Ascending aorta (tissue), 2 donors: ENCODE data around the gene PPP1R7. TPM values are rescaled to one million over a fixed set of nuclear protein-coding genes. Genes with fewer than 3 reads are reported as not detected.

ENCODE experiments used
- DNase-seq, 2 donors: peaks; one replicate each; pipeline ENCODE4 v3.0.0-alpha.2; 2019; ENCODE audit warnings: low spot score in 2 of 2
- H3K27ac ChIP-seq, 2 donors: fragments of 200-600 bp; sonication (generic); one replicate each; pipeline ENCODE4 v1.5.1; 2016 to 2017; ENCODE audit warnings: mild to moderate bottlenecking in 1 of 2
- H3K27me3 ChIP-seq: fragments of 200-600 bp; sonication (generic); one replicate; pipeline ENCODE4 v1.5.1; 2017
- H3K36me3 ChIP-seq, 2 donors: fragments of 200-600 bp; sonication (generic); one replicate each; pipeline ENCODE4 v1.5.1; 2016
- H3K4me1 ChIP-seq, 2 donors: fragments of 200-600 bp; sonication (generic); one replicate each; pipeline ENCODE4 v1.5.1; 2016 to 2017; ENCODE audit warnings: mild to moderate bottlenecking in 1 of 2
- H3K4me3 ChIP-seq, 2 donors: fragments of 200-600 bp; sonication (generic); one replicate each; pipeline ENCODE4 v1.5.1; 2016 to 2017; ENCODE audit warnings: mild to moderate bottlenecking in 1 of 2
- H3K9me3 ChIP-seq, 2 donors: fragments of 200-600 bp; sonication (generic); one replicate each; pipeline ENCODE4 v1.5.1; 2016
- intact Hi-C: fragments of 100-400 bp; cut with DNase I; formaldehyde crosslinking; loops from one replicate; pipeline ENCODE4 v1.15.1; 2023
- total RNA-seq: library from RNA; depleted of rRNA; stranded (reverse); fragments of >200 nt; gene quantifications from one replicate; pipeline ENCODE4 v1.1.0, GENCODE V29; 2016
- TF ChIP-seq, protein P1 (sequence below), 3 experiments: fragments of 200-600 bp in 2 of 3; fragments of 450-650 bp in 1 of 3; sonication (generic) in 2 of 3; IDR thresholded peaks; one replicate each; pipeline ENCODE4 v1.5.1; 2016 to 2019; ENCODE audit warnings: antibody characterized with exemption in 3 of 3, mild to moderate bottlenecking in 1 of 3, moderate library complexity in 1 of 3

Gene PPP1R7
- total RNA-seq, 1 donor from 2014 or later: 4.2 TPM

GRCh38 chr2:241107031-241107783 is 43.1 kb upstream of the PPP1R7 start:
- intact Hi-C loops: no loop called here
- DNase-seq: no peak

DNA sequence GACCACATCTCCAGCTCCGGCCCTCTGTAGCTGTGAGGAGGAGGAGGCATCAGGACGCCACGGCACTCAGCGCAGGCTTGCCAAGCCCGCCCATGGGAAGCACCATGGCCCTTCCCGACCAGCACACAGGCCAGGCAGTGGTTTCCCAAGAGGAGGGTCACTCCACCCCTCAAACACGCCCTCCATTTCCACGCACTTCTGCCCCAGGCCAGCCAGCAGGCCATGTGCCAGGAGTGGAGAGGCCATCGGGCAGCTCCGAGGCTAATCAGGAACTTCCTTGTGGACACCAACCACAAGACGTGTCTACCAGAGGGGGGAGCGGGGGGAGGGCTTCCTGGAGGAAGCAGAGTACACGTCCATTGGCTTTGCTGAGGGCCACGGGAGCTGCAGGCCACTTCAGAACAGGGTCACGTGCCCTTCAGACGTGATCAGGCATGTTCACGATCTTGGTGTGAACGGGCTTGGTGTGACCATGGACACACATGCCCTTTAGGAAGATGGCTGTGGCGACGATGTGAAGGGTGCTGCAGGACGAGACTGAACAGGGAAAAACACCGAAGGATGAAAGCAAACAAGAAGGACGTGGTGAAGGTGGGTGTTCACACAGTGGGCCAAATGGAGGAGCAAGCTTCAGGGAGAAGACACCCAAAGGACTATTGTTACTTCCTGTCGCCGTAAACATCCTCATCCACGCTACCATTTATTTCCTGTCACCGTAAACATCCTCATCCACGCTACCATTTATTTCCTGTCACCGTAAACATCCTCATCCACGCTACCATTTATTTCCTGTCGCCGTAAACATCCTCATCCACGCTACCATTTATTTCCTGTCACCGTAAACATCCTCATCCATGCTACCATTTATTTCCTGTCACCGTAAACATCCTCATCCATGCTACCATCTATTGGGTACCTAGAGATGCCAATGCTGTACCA is 41.7 kb upstream of the PPP1R7 start:
- no peak overlapping the region for H3K27ac ChIP-seq
- intact Hi-C loops: no loop called here
- no peaks in the 10 kb centered on the region for H3K36me3 ChIP-seq
- H3K27me3 ChIP-seq: no peaks in the 10 kb centered on the region
- TF ChIP-seq, protein P1, sequence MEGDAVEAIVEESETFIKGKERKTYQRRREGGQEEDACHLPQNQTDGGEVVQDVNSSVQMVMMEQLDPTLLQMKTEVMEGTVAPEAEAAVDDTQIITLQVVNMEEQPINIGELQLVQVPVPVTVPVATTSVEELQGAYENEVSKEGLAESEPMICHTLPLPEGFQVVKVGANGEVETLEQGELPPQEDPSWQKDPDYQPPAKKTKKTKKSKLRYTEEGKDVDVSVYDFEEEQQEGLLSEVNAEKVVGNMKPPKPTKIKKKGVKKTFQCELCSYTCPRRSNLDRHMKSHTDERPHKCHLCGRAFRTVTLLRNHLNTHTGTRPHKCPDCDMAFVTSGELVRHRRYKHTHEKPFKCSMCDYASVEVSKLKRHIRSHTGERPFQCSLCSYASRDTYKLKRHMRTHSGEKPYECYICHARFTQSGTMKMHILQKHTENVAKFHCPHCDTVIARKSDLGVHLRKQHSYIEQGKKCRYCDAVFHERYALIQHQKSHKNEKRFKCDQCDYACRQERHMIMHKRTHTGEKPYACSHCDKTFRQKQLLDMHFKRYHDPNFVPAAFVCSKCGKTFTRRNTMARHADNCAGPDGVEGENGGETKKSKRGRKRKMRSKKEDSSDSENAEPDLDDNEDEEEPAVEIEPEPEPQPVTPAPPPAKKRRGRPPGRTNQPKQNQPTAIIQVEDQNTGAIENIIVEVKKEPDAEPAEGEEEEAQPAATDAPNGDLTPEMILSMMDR (IDR thresholded peaks at IDR 0.05): no peak
- H3K4me3 ChIP-seq: no peak overlapping the region
- DNase-seq: no peak
- H3K4me1 ChIP-seq: no peaks in the 10 kb centered on the region
- no peaks in the 10 kb centered on the region for H3K9me3 ChIP-seq

More at GRCh38 chr2:241107031-241107783, 43.1 kb upstream of the PPP1R7 start:
- peaks cover 5 to 6% of the 10 kb centered on the region in 2 donors for H3K4me1 ChIP-seq
- H3K36me3 ChIP-seq: no peaks in the 10 kb centered on the region
- TF ChIP-seq, protein P1 (IDR thresholded peaks at IDR 0.05): no peak
- H3K27ac ChIP-seq: no peak overlapping the region
- H3K9me3 ChIP-seq: no peaks in the 10 kb centered on the region
- H3K27me3 ChIP-seq: no peaks in the 10 kb centered on the region
- no peak overlapping the region for H3K4me3 ChIP-seq

DNA sequence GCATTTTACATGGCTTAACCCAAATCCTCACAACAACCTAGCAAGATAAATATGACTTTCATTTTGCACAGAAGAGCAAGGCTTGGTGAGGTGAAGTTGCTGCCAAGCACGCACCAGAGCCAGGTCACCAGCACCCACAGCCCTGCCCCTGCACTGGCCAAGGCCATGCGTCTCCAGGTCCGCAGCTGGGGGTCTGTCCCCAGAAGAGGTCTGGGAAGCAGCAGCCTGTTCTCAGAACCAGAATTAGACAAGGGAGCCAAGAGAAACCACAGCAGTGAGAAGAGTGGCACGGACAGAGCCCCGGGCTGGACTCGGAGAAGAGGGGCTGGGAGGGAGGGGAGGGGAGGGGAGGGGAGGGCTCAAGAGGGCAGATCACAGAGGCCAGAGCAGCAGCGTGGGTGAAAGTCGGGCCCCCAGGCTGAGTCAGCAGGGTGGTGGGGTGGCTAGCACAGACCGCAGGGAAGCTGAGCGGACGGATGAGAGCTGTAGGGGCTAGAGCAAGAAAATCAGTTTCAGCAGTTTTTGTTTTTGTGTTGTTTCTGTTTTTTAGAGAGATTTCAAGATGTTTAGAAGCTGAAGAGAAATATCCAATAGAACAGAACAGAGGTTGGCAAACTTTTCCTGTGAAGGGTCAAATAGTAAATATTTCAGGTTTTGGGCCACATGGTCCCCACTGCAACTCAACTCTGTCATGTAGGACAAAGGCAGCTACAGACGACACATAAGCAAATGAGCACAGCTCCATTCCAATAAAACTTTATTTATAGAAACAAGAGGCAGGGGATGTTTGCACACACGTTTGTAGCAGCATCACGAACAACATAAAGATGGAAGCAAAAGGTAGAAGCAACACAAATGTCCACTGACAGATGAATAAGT is 40.8 kb upstream of the PPP1R7 start:
- DNase-seq: no peak
- H3K4me1 ChIP-seq: no peaks in the 10 kb centered on the region
- intact Hi-C loops: no loop called here
- no peak overlapping the region for H3K27ac ChIP-seq
- TF ChIP-seq, protein P1 (IDR thresholded peaks at IDR 0.05): no peak
- no peaks in the 10 kb centered on the region for H3K9me3 ChIP-seq
- no peak overlapping the region for H3K4me3 ChIP-seq
- H3K27me3 ChIP-seq: no peaks in the 10 kb centered on the region
- no peaks in the 10 kb centered on the region for H3K36me3 ChIP-seq

DNA sequence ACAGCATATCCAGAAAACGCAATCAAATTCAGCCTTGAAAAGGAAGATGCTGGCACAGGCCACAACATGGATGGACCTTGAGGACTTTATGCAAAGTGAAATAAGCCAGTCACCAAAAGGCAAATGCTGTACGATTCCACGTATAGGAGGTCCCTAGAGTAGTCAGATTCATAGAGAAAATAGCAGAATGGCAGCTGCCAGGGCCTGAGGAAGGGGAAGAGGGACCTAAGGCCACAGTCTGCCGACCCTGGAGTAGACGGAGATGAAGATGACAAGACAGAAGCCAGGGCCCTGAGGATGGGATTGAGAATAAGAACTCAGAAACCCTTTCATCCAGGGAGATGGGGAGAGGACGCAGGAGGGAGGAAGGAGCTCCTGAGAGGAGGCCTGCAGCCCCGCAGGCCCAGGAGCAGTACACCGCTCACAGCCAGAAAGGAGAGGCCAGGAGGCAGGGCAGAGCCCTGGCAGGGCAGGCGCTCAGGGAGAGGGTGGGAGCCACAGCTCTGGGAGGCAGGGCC is 40.1 kb upstream of the PPP1R7 start:
- Histone ChIP-seq H3K4me1 (no peaks in the 10 kb centered on the region), H3K27ac (no peak overlapping the region), H3K36me3 (no peaks in the 10 kb centered on the region), H3K27me3 (no peaks in the 10 kb centered on the region), H3K9me3 (no peaks in the 10 kb centered on the region), H3K4me3 (no peak overlapping the region)
- DNase-seq: no peak
- TF ChIP-seq, protein P1 (IDR thresholded peaks at IDR 0.05): no peak
- intact Hi-C loops: no loop called here
